Muscle layer of duodenum (tissue), 2 donors: ENCODE measurements around the gene SSTR5.

Experiments
- H3K27ac ChIP-seq: one replicate; pipeline ENCODE4 v1.7.0; 2013; ENCODE audit warnings: mild to moderate bottlenecking, low read length
- H3K27me3 ChIP-seq: one replicate; pipeline ENCODE4 v1.7.0; 2013; ENCODE audit warnings: low read depth, mild to moderate bottlenecking, control low read depth, low read length
- H3K36me3 ChIP-seq, 2 donors: one replicate each; pipeline ENCODE4 v1.7.0; 2013; ENCODE audit warnings: low read length in 2 of 2, control low read depth in 1 of 2, mild to moderate bottlenecking in 1 of 2; ENCODE audit not compliant: insufficient read depth in 2 of 2, control insufficient read depth in 1 of 2
- H3K4me1 ChIP-seq, 2 donors: one replicate each; pipeline ENCODE4 v1.7.0; 2013; ENCODE audit warnings: low read length in 2 of 2, mild to moderate bottlenecking in 2 of 2, control low read depth in 1 of 2, moderate library complexity in 1 of 2; ENCODE audit not compliant: insufficient read depth in 2 of 2, control insufficient read depth in 1 of 2
- H3K4me3 ChIP-seq, 2 donors: one replicate each; pipeline ENCODE4 v1.7.0; 2013; ENCODE audit warnings: low read length in 2 of 2, low read depth in 1 of 2, mild to moderate bottlenecking in 1 of 2
- H3K9me3 ChIP-seq, 2 donors: one replicate each; pipeline ENCODE4 v1.7.0; 2013; ENCODE audit warnings: low read length in 2 of 2, control low read depth in 1 of 2, mild to moderate bottlenecking in 1 of 2; ENCODE audit not compliant: control insufficient read depth in 1 of 2
- donor health status: healthy.

The SSTR5 gene

DNA sequence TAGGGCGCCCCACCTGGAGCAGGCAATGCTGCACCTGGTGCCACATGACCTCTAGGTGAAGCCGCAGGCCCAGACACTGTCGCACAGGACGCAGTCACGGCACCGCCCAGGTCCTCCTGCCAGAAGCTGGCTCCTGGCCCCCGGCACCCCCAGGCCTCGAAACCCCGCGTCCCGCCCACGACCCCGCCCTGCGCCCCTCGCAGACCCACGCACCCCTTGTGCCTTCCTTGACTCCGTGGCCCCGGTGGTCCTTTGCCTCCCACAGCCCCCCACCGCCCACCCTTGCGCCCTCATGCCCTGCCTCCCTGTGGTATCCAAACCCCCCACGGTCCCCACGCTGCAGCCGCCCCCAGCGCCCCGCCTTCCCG lies 29.8 kb downstream of the SSTR5 start:
- Histone ChIP-seq H3K4me3 (no peak overlapping the region), H3K4me1 (peaks cover 0 to 7% of the 10 kb centered on the region in 2 donors), H3K27me3 (no peaks in the 10 kb centered on the region), H3K9me3 (no peaks in the 10 kb centered on the region), H3K27ac (no peak overlapping the region), H3K36me3 (no peaks in the 10 kb centered on the region)

DNA sequence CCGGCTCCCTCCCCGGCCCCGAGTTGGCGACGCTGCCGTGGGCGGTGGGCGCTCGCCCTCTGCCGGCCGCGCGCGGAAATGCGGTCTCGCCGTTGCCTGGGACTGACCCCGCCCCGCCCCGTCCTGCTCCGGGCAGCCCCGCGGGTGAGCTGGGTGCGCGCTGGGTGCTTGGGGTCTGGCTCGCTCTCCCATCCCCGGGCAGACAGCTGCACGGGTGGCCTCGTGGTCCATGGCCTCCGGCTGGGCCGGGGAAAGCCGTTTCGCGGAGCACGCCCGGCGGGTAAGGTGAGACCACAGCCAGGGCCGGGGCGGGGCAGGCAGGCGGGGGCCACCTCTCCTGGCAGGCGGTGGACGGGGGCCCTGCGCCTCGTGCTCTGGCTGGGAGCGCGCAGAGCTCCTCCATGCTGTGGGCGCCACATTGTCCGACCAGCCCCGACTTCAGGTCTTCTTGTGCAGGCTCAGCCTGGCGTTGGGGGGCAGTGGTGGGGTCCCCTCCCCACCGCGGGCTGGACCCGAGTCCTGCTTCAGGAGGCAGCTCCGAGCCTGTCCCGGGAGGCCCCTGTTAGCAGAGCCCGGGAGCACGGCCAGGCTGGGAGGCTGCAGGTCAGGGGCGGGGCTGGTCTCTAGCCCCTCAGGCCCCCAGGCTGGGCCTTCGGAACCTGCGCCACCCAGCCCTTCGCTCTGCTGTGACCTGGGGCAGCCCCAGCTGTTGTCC lies 30.5 kb downstream of the SSTR5 start:
- Histone ChIP-seq H3K27me3 (no peaks in the 10 kb centered on the region), H3K4me3 (no peak overlapping the region)

DNA sequence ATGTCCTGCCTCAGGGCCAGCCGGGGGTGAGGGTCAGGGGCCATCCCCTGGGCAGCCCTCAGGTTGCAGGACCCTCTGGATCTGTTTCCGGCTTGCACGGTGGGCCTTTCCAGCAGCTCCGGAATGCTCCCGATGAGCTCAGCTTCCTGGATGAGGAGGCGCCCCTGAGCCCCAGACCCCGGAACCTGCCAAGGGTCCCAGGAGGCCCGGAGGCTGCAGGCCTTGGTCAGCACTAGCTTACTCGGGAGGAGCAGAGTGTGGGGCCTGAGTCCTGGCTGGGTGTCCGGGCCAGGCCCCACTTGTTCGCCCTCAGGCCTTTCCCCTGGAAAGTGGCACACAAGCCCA lies 31.1 kb downstream of the SSTR5 start:
- Histone ChIP-seq H3K36me3 (no peaks in the 10 kb centered on the region), H3K27ac (no peak overlapping the region), H3K27me3 (no peaks in the 10 kb centered on the region), H3K4me1 (peaks cover 0 to 10% of the 10 kb centered on the region in 2 donors), H3K9me3 (no peaks in the 10 kb centered on the region), H3K4me3 (no peak overlapping the region)

More for the DNA sequence above, 30.5 kb downstream of the SSTR5 start:
- H3K9me3 ChIP-seq, result no peaks in the 10 kb centered on the region
- H3K4me1 ChIP-seq, result peaks cover 0 to 7% of the 10 kb centered on the region in 2 donors
- no peak overlapping the region for H3K27ac ChIP-seq
- no peaks in the 10 kb centered on the region for H3K36me3 ChIP-seq

DNA sequence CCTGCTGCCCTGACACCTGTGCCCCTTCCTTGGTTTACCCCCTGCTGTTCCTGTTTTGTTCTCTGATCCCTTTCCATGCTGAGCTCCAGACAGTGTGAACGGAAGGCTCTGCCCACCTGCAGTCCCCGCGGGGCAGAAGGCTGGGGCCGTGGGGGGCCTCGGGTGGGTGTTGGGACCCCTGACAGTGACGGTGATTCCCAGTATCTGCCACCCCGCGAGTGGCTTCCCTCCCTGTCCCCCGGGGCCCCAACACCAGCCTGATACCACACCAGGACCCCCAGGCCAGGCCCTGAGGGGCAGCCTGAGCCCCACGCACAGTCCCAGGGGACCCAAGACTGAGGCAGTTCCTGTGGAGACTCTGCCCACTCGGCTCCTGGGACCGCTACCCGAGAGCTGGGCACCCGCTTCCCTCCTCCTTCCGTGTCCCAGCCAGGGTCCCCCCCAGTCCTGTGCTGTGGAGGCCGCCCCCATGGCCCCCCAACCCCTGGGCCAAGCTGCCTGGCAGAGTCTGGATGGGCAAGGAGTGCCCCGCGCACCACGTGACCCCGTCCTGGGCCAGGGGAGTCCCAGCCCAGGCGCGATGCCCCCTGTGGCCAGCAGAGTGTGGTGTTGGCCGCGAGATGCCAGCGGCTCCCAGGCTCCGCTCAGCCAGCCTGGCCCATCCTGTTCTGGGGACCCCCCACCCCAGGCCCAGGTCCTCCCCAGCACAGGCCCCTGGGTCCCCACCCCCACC lies 33.5 kb downstream of the SSTR5 start:
- Histone ChIP-seq H3K4me1 (peaks cover 0 to 18% of the 10 kb centered on the region in 2 donors), H3K4me3 (no peak overlapping the region), H3K36me3 (no peaks in the 10 kb centered on the region), H3K9me3 (no peaks in the 10 kb centered on the region), H3K27ac (no peak overlapping the region), H3K27me3 (no peaks in the 10 kb centered on the region)

DNA sequence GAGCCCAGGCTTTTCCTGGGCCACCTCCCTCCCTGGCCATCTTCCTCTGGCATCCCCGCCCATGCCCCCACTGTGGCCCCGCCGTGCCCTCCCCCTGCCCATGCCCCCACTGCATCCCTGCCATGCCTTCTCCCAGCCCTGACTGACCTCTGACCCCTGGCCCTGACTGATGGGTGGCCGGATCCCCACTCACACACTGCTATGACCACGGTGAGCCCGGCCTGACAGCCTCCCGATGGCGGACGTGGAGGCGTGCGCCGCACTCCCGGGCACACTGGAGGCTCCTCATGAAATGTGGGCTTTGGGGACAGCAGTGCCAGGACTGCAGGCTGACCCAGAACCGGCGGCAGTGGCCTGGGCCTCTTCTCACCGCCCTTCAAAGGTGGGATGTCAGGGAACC lies 34.1 kb downstream of the SSTR5 start:
- Histone ChIP-seq H3K27ac (no peak overlapping the region), H3K9me3 (no peaks in the 10 kb centered on the region), H3K27me3 (no peaks in the 10 kb centered on the region), H3K36me3 (no peaks in the 10 kb centered on the region), H3K4me3 (no peak overlapping the region), H3K4me1 (peaks cover 0 to 18% of the 10 kb centered on the region in 2 donors)

DNA sequence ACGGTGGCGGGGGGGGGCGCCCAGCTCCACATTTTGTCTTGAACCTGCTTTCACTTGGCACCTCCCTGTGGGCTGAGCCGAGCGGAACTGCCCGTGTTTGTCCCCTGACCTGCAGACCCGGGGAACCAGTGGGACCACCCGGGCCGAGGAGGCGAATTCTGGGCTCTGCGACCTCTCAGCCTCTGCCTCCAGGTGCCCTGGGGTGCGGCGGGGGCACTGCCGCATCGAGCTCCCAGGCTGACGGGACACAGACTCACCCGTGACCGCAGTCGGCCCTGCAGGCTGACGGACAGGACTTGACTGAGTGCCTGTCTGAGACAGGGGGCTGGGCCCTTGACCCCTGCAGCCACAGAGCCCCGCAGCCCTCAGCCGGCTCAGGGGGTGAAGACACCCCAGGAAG lies 34.6 kb downstream of the SSTR5 start:
- no peak overlapping the region for H3K4me3 ChIP-seq
- no peak overlapping the region for H3K27ac ChIP-seq
- H3K4me1 ChIP-seq, result peaks cover 0 to 18% of the 10 kb centered on the region in 2 donors
- no peaks in the 10 kb centered on the region for H3K36me3 ChIP-seq
- no peaks in the 10 kb centered on the region for H3K9me3 ChIP-seq
- H3K27me3 ChIP-seq, result no peaks in the 10 kb centered on the region

DNA sequence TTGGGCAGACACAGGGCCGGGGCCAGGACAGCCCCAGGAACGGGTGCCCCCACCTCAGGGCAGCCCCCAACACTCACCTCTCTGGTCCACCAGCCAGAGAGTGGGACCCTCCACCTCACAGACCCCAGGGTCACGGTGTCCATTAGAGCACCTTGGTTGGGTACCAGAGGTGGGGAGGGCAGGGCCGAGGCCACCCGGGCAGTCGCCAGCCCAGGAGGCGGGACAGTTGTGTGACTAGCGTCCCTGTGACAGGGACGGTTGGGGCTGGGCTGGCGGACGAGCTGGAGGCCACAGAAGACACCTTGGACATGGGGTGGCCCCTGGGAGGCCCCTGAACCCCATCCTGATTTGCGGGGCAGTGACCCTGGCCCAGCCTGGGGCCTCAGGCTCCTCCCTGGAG lies 35.2 kb downstream of the SSTR5 start:
- no peaks in the 10 kb centered on the region for H3K27me3 ChIP-seq

DNA sequence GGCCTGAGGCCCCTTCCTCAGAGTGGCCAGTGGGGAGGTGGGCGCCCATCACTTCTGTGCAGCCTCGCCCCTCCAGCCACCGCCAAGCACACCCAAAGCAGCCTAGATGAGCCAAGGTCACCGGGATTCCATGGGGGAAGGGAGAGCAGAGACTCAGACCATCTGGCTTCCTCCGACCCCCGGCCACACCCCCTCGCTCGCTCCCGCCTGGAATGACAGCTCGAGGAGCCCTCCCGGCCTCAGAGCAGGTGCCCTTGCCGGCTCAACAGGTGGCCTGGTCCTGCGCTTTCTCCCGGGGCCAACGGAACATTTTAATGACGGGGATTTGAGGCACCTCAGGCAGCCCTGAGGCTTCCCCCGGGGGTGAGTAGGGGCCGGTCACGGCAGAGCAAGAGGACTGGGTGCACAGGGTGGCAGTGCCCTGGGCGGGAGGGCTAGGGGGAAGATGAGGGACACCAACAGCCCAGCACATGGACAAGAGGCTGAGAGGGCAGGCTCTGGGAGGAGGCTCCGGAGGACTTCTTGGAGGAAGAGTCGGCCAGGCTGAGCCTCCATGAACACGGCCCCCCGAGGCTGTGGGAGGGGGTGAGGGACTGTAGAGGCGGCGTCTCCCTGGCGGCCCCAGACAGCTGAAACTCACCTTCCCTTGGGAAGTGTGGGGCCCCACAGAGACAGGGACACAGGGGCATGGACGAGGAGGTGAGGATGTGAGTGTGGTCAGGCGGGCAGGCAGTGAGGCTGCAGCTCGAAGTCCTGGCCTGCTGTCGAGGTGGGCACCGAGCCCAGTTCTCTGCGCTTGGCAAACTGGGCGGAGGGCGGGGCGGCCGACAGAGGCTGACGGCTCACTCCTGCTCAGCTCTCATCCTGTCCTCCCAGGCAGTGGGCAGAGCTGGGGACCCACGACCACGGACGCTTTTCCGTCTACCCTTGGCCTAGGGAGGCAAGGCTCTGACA lies 36.0 kb downstream of the SSTR5 start:
- H3K27me3 ChIP-seq, result no peaks in the 10 kb centered on the region
- no peaks in the 10 kb centered on the region for H3K9me3 ChIP-seq
- no peaks in the 10 kb centered on the region for H3K36me3 ChIP-seq
- H3K27ac ChIP-seq, result no peak overlapping the region
- H3K4me3 ChIP-seq, result no peak overlapping the region
- peaks cover 0 to 14% of the 10 kb centered on the region in 2 donors for H3K4me1 ChIP-seq

More for the DNA sequence above, 35.2 kb downstream of the SSTR5 start:
- no peak overlapping the region for H3K4me3 ChIP-seq
- no peaks in the 10 kb centered on the region for H3K9me3 ChIP-seq
- no peaks in the 10 kb centered on the region for H3K36me3 ChIP-seq
- no peak overlapping the region for H3K27ac ChIP-seq
- peaks cover 0 to 18% of the 10 kb centered on the region in 2 donors for H3K4me1 ChIP-seq

DNA sequence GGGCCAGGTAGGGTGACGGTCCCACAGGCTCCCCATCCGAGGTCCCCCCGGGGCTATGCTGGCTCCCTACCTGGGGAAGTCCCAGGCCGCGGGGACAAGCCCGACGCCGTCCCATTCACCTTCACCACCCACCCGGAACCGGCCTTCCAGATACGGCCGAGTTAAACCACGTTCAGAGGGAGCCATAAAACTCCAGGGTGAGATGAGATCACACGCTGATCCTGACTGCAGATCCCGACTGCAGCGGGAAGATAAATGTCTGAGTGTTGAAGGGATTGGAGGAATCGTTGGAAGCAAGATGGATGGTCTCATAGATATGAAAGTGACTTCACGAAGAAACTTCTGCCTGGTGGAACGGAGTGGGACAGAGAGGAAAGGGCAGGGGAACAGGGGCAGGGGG lies 37.1 kb downstream of the SSTR5 start:
- Histone ChIP-seq H3K36me3 (no peaks in the 10 kb centered on the region), H3K4me3 (no peak overlapping the region), H3K4me1 (peaks cover 0 to 14% of the 10 kb centered on the region in 2 donors), H3K27ac (no peak overlapping the region), H3K9me3 (no peaks in the 10 kb centered on the region), H3K27me3 (no peaks in the 10 kb centered on the region)

DNA sequence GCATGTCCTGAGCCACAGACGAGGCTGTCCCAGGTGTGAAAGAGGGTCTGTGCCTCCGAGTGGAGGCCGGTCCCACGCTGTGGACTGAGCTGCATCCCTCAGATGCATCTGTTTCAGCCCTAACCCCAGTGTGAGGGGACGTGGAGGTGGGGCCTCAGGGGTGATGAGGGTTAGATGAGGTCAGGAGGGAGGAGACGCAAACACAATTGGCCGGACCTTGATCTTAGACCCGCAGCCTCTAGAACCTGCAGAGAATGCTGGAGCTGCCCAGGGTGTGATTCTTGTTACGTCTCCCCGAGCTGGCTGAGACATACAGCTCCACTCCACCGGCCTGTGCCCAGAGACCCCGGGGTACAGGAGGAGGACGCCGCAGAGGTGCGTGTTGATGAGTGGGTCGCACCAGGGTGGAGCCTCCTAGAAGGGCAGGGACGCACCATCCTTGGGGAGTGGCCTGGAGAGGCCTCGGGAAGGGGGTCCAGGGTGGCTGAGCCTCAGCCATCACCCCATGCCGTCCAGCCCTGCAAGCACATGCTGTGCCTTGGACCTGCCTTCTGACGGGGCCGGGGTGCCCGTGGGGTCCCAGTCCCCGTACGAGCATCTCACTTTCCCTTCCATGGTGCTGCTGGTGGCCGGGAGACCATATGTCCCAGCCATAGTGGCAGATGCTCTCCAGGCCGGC lies 40.1 kb downstream of the SSTR5 start:
- H3K9me3 ChIP-seq, result no peaks in the 10 kb centered on the region
- no peaks in the 10 kb centered on the region for H3K27me3 ChIP-seq
- H3K36me3 ChIP-seq, result no peaks in the 10 kb centered on the region
- H3K27ac ChIP-seq, result no peak overlapping the region
- H3K4me3 ChIP-seq, result no peak overlapping the region
- peaks cover 0 to 11% of the 10 kb centered on the region in 2 donors for H3K4me1 ChIP-seq

DNA sequence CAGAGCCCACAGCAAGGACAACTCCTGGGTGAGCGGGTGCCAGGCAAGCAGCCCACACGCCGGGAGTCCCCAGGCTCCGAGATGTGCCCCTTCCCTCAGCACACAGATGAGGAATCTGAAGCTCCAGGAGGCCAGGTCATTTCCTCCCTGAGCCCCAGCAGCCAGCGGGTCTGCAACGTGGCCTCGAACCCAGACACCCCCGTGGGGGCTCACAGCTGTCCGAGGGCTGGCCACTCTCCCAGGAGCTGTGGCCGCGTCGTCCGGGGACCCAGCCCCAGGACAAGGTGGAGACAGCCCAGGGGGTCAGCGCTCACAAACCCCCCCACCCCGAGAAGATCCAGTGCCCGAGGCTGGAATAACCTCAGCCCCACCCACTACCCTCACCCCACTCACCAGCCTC lies 40.9 kb downstream of the SSTR5 start:
- H3K9me3 ChIP-seq, result no peaks in the 10 kb centered on the region
- H3K27ac ChIP-seq, result no peak overlapping the region
- no peaks in the 10 kb centered on the region for H3K36me3 ChIP-seq
- no peak overlapping the region for H3K4me3 ChIP-seq
- no peaks in the 10 kb centered on the region for H3K27me3 ChIP-seq
- H3K4me1 ChIP-seq, result peaks cover 0 to 10% of the 10 kb centered on the region in 2 donors
